Measurements from ENCODE around the gene TCF25. TPM values are rescaled to one million over a fixed set of nuclear protein-coding genes. Genes with fewer than 3 reads are reported as not detected.

TCF25 gene
- total RNA-seq, 1 experiment from 2014 or later: 345 TPM

GRCh38 chr16:89855301-89855945, 18.0 kb upstream of the TCF25 start:
- CTCF ChIA-PET: no interaction called here
- RAD21 ChIA-PET (ENCODE audit: low non-redundant PET in 1 of 2, low total read pairs in 2 of 2, uncharacterized antibody in 2 of 2, unreplicated experiment in 2 of 2): no interaction called here
- no peak overlapping the region for H2AFZ ChIP-seq (ENCODE audit: low read depth, low read length, poor library complexity, severe bottlenecking)
- ATAC-seq: no peak
- H3K4me3 ChIP-seq (replicated peaks in 1 of 2; ENCODE audit: low read depth in 1 of 2, low read length in 2 of 2): no peak overlapping the region
- no peaks in the 10 kb centered on the region for H4K20me1 ChIP-seq (ENCODE audit: insufficient read depth)
- intact Hi-C loops (cut with micrococcal nuclease): no loop called here
- no peak overlapping the region for H3K27ac ChIP-seq (ENCODE audit: low read depth, low read length)
- H3K9me3 ChIP-seq (ENCODE audit: control insufficient read depth in 1 of 2, insufficient read depth in 1 of 2, low read depth in 1 of 2, low read length in 2 of 2): no peaks in the 10 kb centered on the region
- no peaks in the 10 kb centered on the region for H3K79me2 ChIP-seq (ENCODE audit: insufficient read depth, low read length)
- POLR2A ChIA-PET: no interaction called here
- no peaks in the 10 kb centered on the region for H3K9me2 ChIP-seq (ENCODE audit: insufficient read depth)
- no peak overlapping the region for H3K4me2 ChIP-seq (ENCODE audit: low read length)
- no peak for DNase-seq (ENCODE audit: low read depth, low spot score)
- H3K9ac ChIP-seq (ENCODE audit: low read length): no peak overlapping the region
- H3K27me3 ChIP-seq (ENCODE audit: insufficient read depth, low read length): no peaks in the 10 kb centered on the region
- no TSS peak for BruUV-seq (replicated peaks)
- TF ChIP-seq ATF3 (IDR thresholded peaks at IDR 0.05) (no peak), RAD21 (IDR thresholded peaks at IDR 0.05; ENCODE audit: low read depth) (no peak), CTCF (IDR thresholded peaks at IDR 0.05 in 2 of 3, conservative IDR thresholded peaks at IDR 0.05 in 1 of 3; ENCODE audit: borderline replicate concordance in 1 of 3, insufficient read depth in 1 of 3, low read depth in 2 of 3, low read length in 2 of 3) (no peak), POLR2A (IDR thresholded peaks at IDR 0.05; ENCODE audit: borderline replicate concordance, extremely low read depth, insufficient read depth, insufficient read length) (no peak), EGR1 (IDR thresholded peaks at IDR 0.05; ENCODE audit: low read depth) (no peak), TCF7L2 (IDR thresholded peaks at IDR 0.05; ENCODE audit: borderline replicate concordance, extremely low read depth, insufficient read depth, insufficient read length) (no peak), SIN3A (IDR thresholded peaks at IDR 0.05; ENCODE audit: low read depth) (no peak)
- TF ChIP-seq, protein P1, sequence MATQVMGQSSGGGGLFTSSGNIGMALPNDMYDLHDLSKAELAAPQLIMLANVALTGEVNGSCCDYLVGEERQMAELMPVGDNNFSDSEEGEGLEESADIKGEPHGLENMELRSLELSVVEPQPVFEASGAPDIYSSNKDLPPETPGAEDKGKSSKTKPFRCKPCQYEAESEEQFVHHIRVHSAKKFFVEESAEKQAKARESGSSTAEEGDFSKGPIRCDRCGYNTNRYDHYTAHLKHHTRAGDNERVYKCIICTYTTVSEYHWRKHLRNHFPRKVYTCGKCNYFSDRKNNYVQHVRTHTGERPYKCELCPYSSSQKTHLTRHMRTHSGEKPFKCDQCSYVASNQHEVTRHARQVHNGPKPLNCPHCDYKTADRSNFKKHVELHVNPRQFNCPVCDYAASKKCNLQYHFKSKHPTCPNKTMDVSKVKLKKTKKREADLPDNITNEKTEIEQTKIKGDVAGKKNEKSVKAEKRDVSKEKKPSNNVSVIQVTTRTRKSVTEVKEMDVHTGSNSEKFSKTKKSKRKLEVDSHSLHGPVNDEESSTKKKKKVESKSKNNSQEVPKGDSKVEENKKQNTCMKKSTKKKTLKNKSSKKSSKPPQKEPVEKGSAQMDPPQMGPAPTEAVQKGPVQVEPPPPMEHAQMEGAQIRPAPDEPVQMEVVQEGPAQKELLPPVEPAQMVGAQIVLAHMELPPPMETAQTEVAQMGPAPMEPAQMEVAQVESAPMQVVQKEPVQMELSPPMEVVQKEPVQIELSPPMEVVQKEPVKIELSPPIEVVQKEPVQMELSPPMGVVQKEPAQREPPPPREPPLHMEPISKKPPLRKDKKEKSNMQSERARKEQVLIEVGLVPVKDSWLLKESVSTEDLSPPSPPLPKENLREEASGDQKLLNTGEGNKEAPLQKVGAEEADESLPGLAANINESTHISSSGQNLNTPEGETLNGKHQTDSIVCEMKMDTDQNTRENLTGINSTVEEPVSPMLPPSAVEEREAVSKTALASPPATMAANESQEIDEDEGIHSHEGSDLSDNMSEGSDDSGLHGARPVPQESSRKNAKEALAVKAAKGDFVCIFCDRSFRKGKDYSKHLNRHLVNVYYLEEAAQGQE (IDR thresholded peaks at IDR 0.05; ENCODE audit: low read depth): no peak
- H3K36me3 ChIP-seq (ENCODE audit: control insufficient read depth in 1 of 2, insufficient read depth in 2 of 2, low read length in 2 of 2): no peaks in the 10 kb centered on the region; a peak in 1 of 4 replicates
- no peaks in the 10 kb centered on the region for H3K4me1 ChIP-seq (ENCODE audit: control insufficient read depth in 1 of 2, insufficient read depth in 2 of 2, low read length in 2 of 2)

All from HCT116 (cell line).